ENCODE results near the gene IRAK3. TPM values are rescaled to one million over a fixed set of nuclear protein-coding genes. Genes with fewer than 3 reads are reported as not detected.

Gene IRAK3
- total and polyA plus RNA-seq, 11 donors: 2.2 to 11.4 (median 4.7) TPM

- TF ChIP-seq POLR2A (IDR thresholded peaks at IDR 0.05): no peak
- no peak for TF ChIP-seq CTCF (IDR thresholded peaks at IDR 0.05)
- ATAC-seq (no peak), DNase-seq (no peak)
- no peaks in the 10 kb centered on the region for H3K4me1 ChIP-seq
- no peaks in the 10 kb centered on the region for H3K36me3 ChIP-seq
- peaks cover 0 to 8% (median 0%) of the 10 kb centered on the region in 9 donors for H3K27me3 ChIP-seq
- H3K4me3 ChIP-seq: no peak overlapping the region
- WGBS, 4 donors: 88 to 92% (median 90%) methylated on average over 2 of the region's 2 CpGs
- intact Hi-C loops (cut with DNase I): no loop called here
- peak overlapping the region in 1 of 12 donors; percentile 33 for H3K27ac ChIP-seq
- H3K9me3 ChIP-seq: no peaks in the 10 kb centered on the region
Measured at GRCh38 chr12:66289485-66289884, 100.5 kb downstream of the IRAK3 start.

GRCh38 chr12:66290716-66291200 lies 101.7 kb downstream of the IRAK3 start:
- Histone ChIP-seq H3K4me1 (no peaks in the 10 kb centered on the region), H3K27me3 (peaks cover 0 to 8% (median 0%) of the 10 kb centered on the region in 9 donors), H3K27ac (peak overlapping the region in 1 of 12 donors; percentile 33), H3K9me3 (no peaks in the 10 kb centered on the region), H3K4me3 (no peak overlapping the region), H3K36me3 (no peaks in the 10 kb centered on the region)
- WGBS, 4 donors: 82 to 98% (median 85%) methylated on average over 2 of the region's 2 CpGs
- TF ChIP-seq CTCF (IDR thresholded peaks at IDR 0.05): no peak
- TF ChIP-seq POLR2A (IDR thresholded peaks at IDR 0.05): no peak
- DNase-seq: no peak
- no peak for ATAC-seq
- intact Hi-C loops (cut with DNase I): loop anchor here in 1 of 10 donors (10.0 kb wide), 1 partner anchor 126 kb away; the partner anchor contains the start of gene TMBIM4

GRCh38 chr12:66296176-66296683 lies 107.2 kb downstream of the IRAK3 start:
- WGBS, 4 donors: 85 to 91% (median 88%) methylated on average over 1 of the region's 1 CpG
- no peaks in the 10 kb centered on the region for H3K9me3 ChIP-seq
- DNase-seq (no peak), ATAC-seq (no peak)
- peaks cover 0 to 8% (median 0%) of the 10 kb centered on the region in 9 donors for H3K27me3 ChIP-seq
- intact Hi-C loops (cut with DNase I): loop anchor here in 2 of 10 donors (5.0 to 10.0 kb wide), 2 partner anchors 131 to 149 kb away; partner anchors contain the start of gene TMBIM4 (in 1 of the 2)
- H3K4me1 ChIP-seq: peaks cover 0 to 2% (median under 1%) of the 10 kb centered on the region in 12 donors
- H3K36me3 ChIP-seq: no peaks in the 10 kb centered on the region
- no peak overlapping the region for H3K27ac ChIP-seq
- TF ChIP-seq POLR2A (IDR thresholded peaks at IDR 0.05): no peak
- TF ChIP-seq CTCF (IDR thresholded peaks at IDR 0.05): no peak
- no peak overlapping the region for H3K4me3 ChIP-seq

- TF ChIP-seq CTCF (IDR thresholded peaks at IDR 0.05) (no peak), POLR2A (IDR thresholded peaks at IDR 0.05) (no peak)
- ATAC-seq: no peak
- no peak overlapping the region for H3K4me3 ChIP-seq
- H3K36me3 ChIP-seq: no peaks in the 10 kb centered on the region
- H3K27ac ChIP-seq: no peak overlapping the region
- DNase-seq: no peak
- intact Hi-C loops (cut with DNase I): loop anchor here in 2 of 10 donors (5.0 to 10.0 kb wide), 2 partner anchors 132 to 150 kb away; partner anchors contain the start of gene TMBIM4 (in 1 of the 2)
- H3K9me3 ChIP-seq: no peaks in the 10 kb centered on the region
- WGBS, 4 donors: 56 to 68% (median 65%) methylated on average over 4 of the region's 4 CpGs
- peaks cover 0 to 7% (median 0%) of the 10 kb centered on the region in 9 donors for H3K27me3 ChIP-seq
- H3K4me1 ChIP-seq: peaks cover 0 to 9% (median 5%) of the 10 kb centered on the region in 12 donors
Measured at GRCh38 chr12:66297080-66297479, 108.1 kb downstream of the IRAK3 start.
